Esophagus muscularis mucosa (tissue), 4 donors: ENCODE measurements around the gene ZNF786.

Experiments used
- CTCF ChIP-seq, 3 experiments: fragments of 200-600 bp in 2 of 3; fragments of 450-650 bp in 1 of 3; sonication (generic) in 2 of 3; IDR thresholded peaks; one replicate each; pipeline ENCODE4 v1.5.1; 2017 to 2019; ENCODE audit warnings: antibody characterized with exemption in 3 of 3, mild to moderate bottlenecking in 2 of 3, moderate library complexity in 1 of 3
- EP300 ChIP-seq: sonication (generic); formaldehyde crosslinking; IDR thresholded peaks from one replicate; pipeline ENCODE4 v1.6.1; 2017; ENCODE audit warnings: antibody characterized with exemption
- POLR2A ChIP-seq: fragments of 450-650 bp; IDR thresholded peaks from one replicate; pipeline ENCODE4 v1.6.1; 2017; ENCODE audit warnings: antibody characterized with exemption, moderate library complexity, mild to moderate bottlenecking, low read depth
- POLR2AphosphoS5 ChIP-seq, 2 donors: sonication (generic); formaldehyde crosslinking; IDR thresholded peaks; one replicate each; pipeline ENCODE4 v1.6.1; 2017; ENCODE audit warnings: antibody characterized with exemption in 2 of 2

- TF ChIP-seq CTCF (IDR thresholded peaks at IDR 0.05) (no peak), POLR2A (no peak), POLR2AphosphoS5 (IDR thresholded peaks at IDR 0.05) (no peak), EP300 (no peak)
These were observed 49.2 kb downstream of the ZNF786 start for GRCh38 chr7:149041350-149041749.
